LoVo (cell line): ENCODE data around the gene PCDHGA3.
A peak's percentile ranks its signal among the peaks of the same experiment; 100 is the strongest.
"Not testable (repeated sequence)": the region's sequence is repeated elsewhere in the genome, so short reads cannot be mapped to it uniquely, and the experiment has no call there.

ENCODE experiments used
- DNase-seq: peaks from one replicate; pipeline ENCODE4 v3.0.0-alpha.2; 2016; ENCODE audit warnings: low spot score

The PCDHGA3 gene

GRCh38 chr5:141349917-141350619 lies 6.4 kb downstream of the PCDHGA3 start, which contains the start of gene PCDHGB1:
TSS of gene PCDHGB1 (plus strand) at chr5:141350099. CDS start at chr5:141350261, 162 bp downstream.
- no peak for DNase-seq

- no peak for DNase-seq
These were observed 8.0 kb downstream of the PCDHGA3 start for GRCh38 chr5:141351591-141351990.

- no peak for DNase-seq
These were observed 11.4 kb downstream of the PCDHGA3 start, which contains the start of gene PCDHGA4 for GRCh38 chr5:141354900-141355469. TSS of gene PCDHGA4 (plus strand) at chr5:141355021. CDS start at chr5:141355108, 87 bp downstream.

- DNase-seq: no peak
These were observed 12.0 kb downstream of the PCDHGA3 start for GRCh38 chr5:141355641-141356040.

GRCh38 chr5:141356133-141356532 lies 12.5 kb downstream of the PCDHGA3 start:
- no peak for DNase-seq

GRCh38 chr5:141356950-141357349 lies 13.3 kb downstream of the PCDHGA3 start:
- DNase-seq: no peak

- peak; percentile 21 for DNase-seq
These were observed 16.3 kb downstream of the PCDHGA3 start, which contains the start of gene PCDHGB2 for GRCh38 chr5:141359790-141360426. TSS of gene PCDHGB2 (plus strand) at chr5:141359994. CDS start at chr5:141360136, 142 bp downstream.

- DNase-seq: no peak
These were observed 17.1 kb downstream of the PCDHGA3 start for GRCh38 chr5:141360685-141361084.

- DNase-seq: no peak
These were observed 19.1 kb downstream of the PCDHGA3 start for GRCh38 chr5:141362719-141363118.

- DNase-seq: no peak
These were observed 20.5 kb downstream of the PCDHGA3 start, which contains the start of gene PCDHGA5 for GRCh38 chr5:141363952-141364660. TSS of gene PCDHGA5 (plus strand) at chr5:141364162. CDS start at chr5:141364331, 169 bp downstream.

- DNase-seq: no peak
These were observed 22.6 kb downstream of the PCDHGA3 start for GRCh38 chr5:141366016-141366896.

GRCh38 chr5:141369994-141370848 lies 26.6 kb downstream of the PCDHGA3 start, which contains the start of gene PCDHGB3:
TSS of gene PCDHGB3 (plus strand) at chr5:141370242. CDS start at chr5:141370395, 153 bp downstream.
- DNase-seq: no peak

- no peak for DNase-seq
These were observed 28.2 kb downstream of the PCDHGA3 start for GRCh38 chr5:141371572-141372475.

GRCh38 chr5:141373673-141374317 lies 30.2 kb downstream of the PCDHGA3 start, which contains the start of gene PCDHGA6:
TSS of gene PCDHGA6 (plus strand) at chr5:141373891. CDS start at chr5:141374084, 193 bp downstream.
- peak; percentile 11 for DNase-seq

GRCh38 chr5:141374627-141375026 lies 31.0 kb downstream of the PCDHGA3 start:
- DNase-seq: no peak

GRCh38 chr5:141375444-141376155 lies 32.0 kb downstream of the PCDHGA3 start:
- not testable (repeated sequence) for DNase-seq

GRCh38 chr5:141382469-141383294 lies 39.1 kb downstream of the PCDHGA3 start, which contains the start of gene PCDHGA7:
TSS of gene PCDHGA7 (plus strand) at chr5:141382742. CDS start at chr5:141382900, 158 bp downstream.
- no peak for DNase-seq
